H9 (cell line): ENCODE measurements around the gene AIPL1. TPM values are rescaled to one million over a fixed set of nuclear protein-coding genes. Genes with fewer than 3 reads are reported as not detected.

ENCODE experiments used
- DNase-seq: peaks from one replicate; pipeline ENCODE4 v3.0.0-alpha.2; 2017
- H2AFZ ChIP-seq: one replicate; pipeline ENCODE4 v1.6.1; 2013; ENCODE audit warnings: mild to moderate bottlenecking, low read length, control low read depth, moderate library complexity
- H2AK5ac ChIP-seq: 2 replicates; pipeline ENCODE4 v1.6.1; 2013; ENCODE audit warnings: low read length, control low read depth, mixed read lengths; ENCODE audit not compliant: insufficient read length
- H2BK120ac ChIP-seq: one replicate; pipeline ENCODE4 v1.6.1; 2013; ENCODE audit warnings: low read depth, mild to moderate bottlenecking, low read length, control low read depth, inconsistent platforms; ENCODE audit not compliant: poor library complexity, severe bottlenecking
- H2BK12ac ChIP-seq: 2 replicates; pipeline ENCODE4 v1.6.1; 2013; ENCODE audit warnings: low read length, control low read depth, mixed read lengths, low read depth; ENCODE audit not compliant: insufficient read length
- H2BK15ac ChIP-seq: 2 replicates; pipeline ENCODE4 v1.6.1; 2013; ENCODE audit warnings: low read depth, low read length, control low read depth
- H2BK20ac ChIP-seq: one replicate; pipeline ENCODE4 v1.6.1; 2013; ENCODE audit warnings: low read depth, mild to moderate bottlenecking, low read length, control low read depth, inconsistent platforms; ENCODE audit not compliant: poor library complexity, severe bottlenecking
- H2BK5ac ChIP-seq: 2 replicates; pipeline ENCODE4 v1.6.1; 2013; ENCODE audit warnings: low read length, control low read depth, mixed read lengths; ENCODE audit not compliant: insufficient read length
- H3K14ac ChIP-seq: 2 replicates; pipeline ENCODE4 v1.6.1; 2013; ENCODE audit warnings: low read length, control low read depth; ENCODE audit not compliant: insufficient read depth
- H3K18ac ChIP-seq: 2 replicates; pipeline ENCODE4 v1.6.1; 2013; ENCODE audit warnings: low read depth, mild to moderate bottlenecking, mixed read lengths, low read length, control low read depth; ENCODE audit not compliant: insufficient read length
- H3K23ac ChIP-seq: 2 replicates; pipeline ENCODE4 v1.6.1; 2013; ENCODE audit warnings: low read length, control low read depth, mixed read lengths, low read depth; ENCODE audit not compliant: insufficient read length
- H3K23me2 ChIP-seq: 2 replicates; pipeline ENCODE4 v1.6.1; 2013; ENCODE audit warnings: low read depth, mild to moderate bottlenecking, mixed read lengths, low read length, control low read depth; ENCODE audit not compliant: insufficient read length, poor library complexity, severe bottlenecking
- H3K27ac ChIP-seq: 2 replicates; pipeline ENCODE4 v1.5.1; 2013; ENCODE audit warnings: low read length, control low read depth, mixed read lengths, low read depth; ENCODE audit not compliant: insufficient read length
- H3K27me3 ChIP-seq: 2 replicates; pipeline ENCODE4 v1.6.1; 2013; ENCODE audit warnings: low read length, control low read depth, inconsistent platforms; ENCODE audit not compliant: insufficient read depth
- H3K4ac ChIP-seq: 2 replicates; pipeline ENCODE4 v1.6.1; 2013; ENCODE audit warnings: low read depth, mild to moderate bottlenecking, control low read depth, inconsistent platforms, low read length, moderate library complexity
- H3K4me1 ChIP-seq: 2 replicates; pipeline ENCODE4 v1.6.1; 2013; ENCODE audit warnings: low read length, control low read depth, inconsistent platforms; ENCODE audit not compliant: insufficient read depth
- H3K4me2 ChIP-seq: 2 replicates; pipeline ENCODE4 v1.6.1; 2013; ENCODE audit warnings: low read length, control low read depth, mixed read lengths; ENCODE audit not compliant: insufficient read length, insufficient read depth
- H3K56ac ChIP-seq: 2 replicates; pipeline ENCODE4 v1.6.1; 2013; ENCODE audit warnings: low read depth, mild to moderate bottlenecking, mixed read lengths, low read length, control low read depth; ENCODE audit not compliant: insufficient read length
- H3K79me1 ChIP-seq: 2 replicates; pipeline ENCODE4 v1.6.1; 2013; ENCODE audit warnings: low read depth, mild to moderate bottlenecking, moderate library complexity, low read length, control low read depth, inconsistent platforms; ENCODE audit not compliant: insufficient read depth, poor library complexity, severe bottlenecking
- H3K79me2 ChIP-seq: 2 replicates; pipeline ENCODE4 v1.6.1; 2013; ENCODE audit warnings: low read length, control low read depth, inconsistent platforms; ENCODE audit not compliant: insufficient read depth
- H3K9ac ChIP-seq: 2 replicates; pipeline ENCODE4 v1.6.1; 2013; ENCODE audit warnings: low read length, control low read depth, mixed read lengths; ENCODE audit not compliant: insufficient read length; ENCODE audit errors: extremely low read depth
- H3K9me3 ChIP-seq: one replicate; pipeline ENCODE4 v1.6.1; 2013; ENCODE audit warnings: low read depth, low read length, inconsistent platforms; ENCODE audit not compliant: control insufficient read depth
- H3T11ph ChIP-seq: one replicate; pipeline ENCODE4 v1.6.1; 2013; ENCODE audit warnings: mild to moderate bottlenecking, low read length, control low read depth, inconsistent platforms
- H4K20me1 ChIP-seq: one replicate; pipeline ENCODE4 v1.6.1; 2013; ENCODE audit not compliant: control insufficient read depth, insufficient read length, insufficient read depth
- H4K5ac ChIP-seq: 2 replicates; pipeline ENCODE4 v1.6.1; 2013; ENCODE audit warnings: low read depth, mild to moderate bottlenecking, mixed read lengths, low read length, control low read depth; ENCODE audit not compliant: insufficient read length
- H4K8ac ChIP-seq: replicated peaks from 2 replicates; pipeline ENCODE4 v1.6.1; 2013; ENCODE audit warnings: low read length, control low read depth, mixed read lengths, low read depth; ENCODE audit not compliant: insufficient read length
- H4K91ac ChIP-seq: 2 replicates; pipeline ENCODE4 v1.6.1; 2013; ENCODE audit warnings: low read depth, mild to moderate bottlenecking, moderate library complexity, mixed read lengths, low read length, control low read depth; ENCODE audit not compliant: insufficient read length
- H3K27ac Mint-ChIP-seq, 3 experiments: 2 replicates in 2 of 3; 3 replicates in 1 of 3; pipeline ENCODE4 v1.8.0; 2020 to 2021; ENCODE audit warnings: mixed read lengths in 3 of 3, mild to moderate bottlenecking in 1 of 3, moderate library complexity in 1 of 3
- H3K27me3 Mint-ChIP-seq: 2 replicates; pipeline ENCODE4 v1.8.0; 2021; ENCODE audit warnings: low read depth, mild to moderate bottlenecking, moderate library complexity, mixed read lengths
- H3K36me3 Mint-ChIP-seq, 3 experiments: 2 replicates in 2 of 3; 3 replicates in 1 of 3; pipeline ENCODE4 v1.8.0; 2020 to 2021; ENCODE audit warnings: low read depth in 3 of 3, mixed read lengths in 3 of 3; ENCODE audit not compliant: insufficient read depth in 1 of 3
- H3K4me1 Mint-ChIP-seq, 2 experiments: 2 replicates each; pipeline ENCODE4 v1.8.0; 2020; ENCODE audit warnings: mixed read lengths in 2 of 2
- H3K4me3 Mint-ChIP-seq, 2 experiments: 2 replicates in 1 of 2; 3 replicates in 1 of 2; pipeline ENCODE4 v1.8.0; 2020 to 2021; ENCODE audit warnings: mild to moderate bottlenecking in 2 of 2, mixed read lengths in 2 of 2, moderate library complexity in 1 of 2
- H3K9me3 Mint-ChIP-seq, 2 experiments: 2 replicates in 1 of 2; 3 replicates in 1 of 2; pipeline ENCODE4 v1.8.0; 2020; ENCODE audit warnings: mild to moderate bottlenecking in 2 of 2, mixed read lengths in 2 of 2, moderate library complexity in 1 of 2
- WGBS: extraction: QIAGEN DNeasy Blood & Tissue Kit; methylation state at CpG from one replicate; pipeline ENCODE4 v1.1.7; 2013; ENCODE audit warnings: missing lambda C conversion rate, low lambda C conversion rate, mixed read lengths; ENCODE audit not compliant: insufficient read length; ENCODE audit errors: extremely low coverage; 5-methylcytosine and 5-hydroxymethylcytosine counted together
- total RNA-seq: library from RNA; stranded (reverse); gene quantifications from 2 replicates; pipeline ENCODE4 v1.2.1, GENCODE V29; 2021
- TF ChIP-seq, protein P1 (sequence below): fragments of 200-600 bp; sonication (generic); conservative IDR thresholded peaks from 3 replicates; pipeline ENCODE4 v1.8.0; 2021; ENCODE audit warnings: antibody characterized with exemption, mild to moderate bottlenecking

The AIPL1 gene
- total RNA-seq, 1 experiment from 2014 or later = 0.57 TPM

DNA sequence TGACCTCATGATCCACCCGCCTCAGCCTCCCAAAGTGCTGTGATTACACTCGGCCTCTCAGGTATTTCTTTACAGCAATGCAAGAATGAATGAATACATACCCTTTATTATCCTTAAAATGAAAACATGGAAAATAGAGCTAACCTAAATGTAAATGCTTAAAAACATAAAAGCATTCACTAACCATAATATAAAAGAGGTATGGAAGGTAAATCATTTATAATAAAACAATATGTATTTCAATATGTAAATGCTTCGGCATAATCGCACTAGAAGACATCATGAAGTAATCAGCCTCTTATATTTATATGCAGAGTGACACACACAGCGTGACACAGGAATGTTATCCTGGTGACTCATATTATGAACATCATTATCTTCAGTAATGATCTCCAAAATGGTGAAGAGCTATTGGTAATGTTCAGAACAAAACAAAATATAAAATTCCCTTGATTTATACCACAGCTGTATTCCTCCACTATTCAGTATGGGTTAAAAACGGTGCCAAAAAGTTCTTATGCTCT, 53.9 kb downstream of the AIPL1 start:
- Mint-ChIP-seq H3K36me3 (peaks cover 0 to 12% (median 0%) of the 10 kb centered on the region in 3 experiments; a peak in 3 of 7 replicates), H3K9me3 (peaks cover 3 to 9% of the 10 kb centered on the region in 2 experiments; a peak in 2 of 5 replicates), H3K4me1 (peaks cover 10% of the 10 kb centered on the region in 2 experiments), H3K4me3 (no peak overlapping the region), H3K27ac (no peak overlapping the region), H3K27me3 (peaks cover 4% of the 10 kb centered on the region)
- Histone ChIP-seq H4K8ac (no peak overlapping the region), H2BK15ac (no peak overlapping the region), H3K4me1 (no peaks in the 10 kb centered on the region), H3K4ac (no peak overlapping the region), H4K91ac (no peak overlapping the region), H3K9me3 (no peaks in the 10 kb centered on the region), H3K27ac (no peak overlapping the region), H3T11ph (no peak overlapping the region), H2BK20ac (no peak overlapping the region), H3K23me2 (no peaks in the 10 kb centered on the region), H3K9ac (no peak overlapping the region), H2AK5ac (no peak overlapping the region), H3K4me2 (no peak overlapping the region), H2BK5ac (no peak overlapping the region), H3K79me2 (no peaks in the 10 kb centered on the region), H2BK12ac (no peak overlapping the region), H2BK120ac (no peak overlapping the region), H2AFZ (no peak overlapping the region), H3K27me3 (no peaks in the 10 kb centered on the region), H3K14ac (no peak overlapping the region), H3K23ac (no peak overlapping the region), H4K20me1 (no peaks in the 10 kb centered on the region), H3K18ac (no peak overlapping the region), H3K56ac (no peak overlapping the region), H4K5ac (no peak overlapping the region), H3K79me1 (no peaks in the 10 kb centered on the region)
- DNase-seq = no peak
- TF ChIP-seq, protein P1, sequence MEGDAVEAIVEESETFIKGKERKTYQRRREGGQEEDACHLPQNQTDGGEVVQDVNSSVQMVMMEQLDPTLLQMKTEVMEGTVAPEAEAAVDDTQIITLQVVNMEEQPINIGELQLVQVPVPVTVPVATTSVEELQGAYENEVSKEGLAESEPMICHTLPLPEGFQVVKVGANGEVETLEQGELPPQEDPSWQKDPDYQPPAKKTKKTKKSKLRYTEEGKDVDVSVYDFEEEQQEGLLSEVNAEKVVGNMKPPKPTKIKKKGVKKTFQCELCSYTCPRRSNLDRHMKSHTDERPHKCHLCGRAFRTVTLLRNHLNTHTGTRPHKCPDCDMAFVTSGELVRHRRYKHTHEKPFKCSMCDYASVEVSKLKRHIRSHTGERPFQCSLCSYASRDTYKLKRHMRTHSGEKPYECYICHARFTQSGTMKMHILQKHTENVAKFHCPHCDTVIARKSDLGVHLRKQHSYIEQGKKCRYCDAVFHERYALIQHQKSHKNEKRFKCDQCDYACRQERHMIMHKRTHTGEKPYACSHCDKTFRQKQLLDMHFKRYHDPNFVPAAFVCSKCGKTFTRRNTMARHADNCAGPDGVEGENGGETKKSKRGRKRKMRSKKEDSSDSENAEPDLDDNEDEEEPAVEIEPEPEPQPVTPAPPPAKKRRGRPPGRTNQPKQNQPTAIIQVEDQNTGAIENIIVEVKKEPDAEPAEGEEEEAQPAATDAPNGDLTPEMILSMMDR = no peak
- WGBS = no CpG with 5 or more reads among the region's 6 CpGs
